Motor neuron (in vitro differentiated cells): ENCODE measurements around the gene ITGBL1. TPM values are rescaled to one million over a fixed set of nuclear protein-coding genes. Genes with fewer than 3 reads are reported as not detected.
A peak's percentile ranks its signal among the peaks of the same experiment; 100 is the strongest.

Experiments used
- ATAC-seq, 8 experiments: fragments of 200-7000 bp; cut with Tn5 transposase; replicated peaks in 6 of 8; 2 replicates each; pipeline ENCODE4 v1.8.0; 2021; ENCODE audit warnings: mild to moderate bottlenecking in 8 of 8, moderate library complexity in 8 of 8
- H3K27ac ChIP-seq, 2 donors: fragments of 250-450 bp; sonication (Bioruptor Pico); 2 replicates each; pipeline ENCODE4 v1.9.0; 2021; ENCODE audit warnings: antibody characterized with exemption in 2 of 2, mild to moderate bottlenecking in 2 of 2, moderate library complexity in 1 of 2
- H3K4me1 ChIP-seq, 2 donors: fragments of 250-450 bp; sonication (Bioruptor Pico); replicated peaks in 1 of 2; 2 replicates each; pipeline ENCODE4 v1.6.1; 2021; ENCODE audit warnings: antibody characterized with exemption in 2 of 2, mild to moderate bottlenecking in 2 of 2, moderate library complexity in 1 of 2
- H3K4me3 ChIP-seq, 5 donors: fragments of 250-450 bp; sonication (Bioruptor Pico); 2 replicates each; pipeline ENCODE4 v1.9.0; 2021; ENCODE audit warnings: antibody characterized with exemption in 5 of 5, mild to moderate bottlenecking in 5 of 5, moderate library complexity in 4 of 5
- WGBS, 10 experiments: fragments of 450-650 bp; shearing (Covaris generic); methylation state at CpG; one replicate each; pipeline ENCODE4 v1.0.0; 2022; 5-methylcytosine and 5-hydroxymethylcytosine counted together
- in situ Hi-C, 9 experiments: fragments of 400-800 bp; cut with MboI; loops; one replicate each; pipeline ENCODE4 v1.15.0; 2021; ENCODE audit warnings: low sequenced_read_pairs in 9 of 9, low pct_unique_long_range_greater_than_20kb in 2 of 9; ENCODE audit not compliant: unreplicated experiment in 9 of 9
- total RNA-seq, 8 experiments: library from RNA; unstranded; fragments of 300-600 nt; gene quantifications; 2 replicates each; pipeline versions ENCODE4 v1.2.3 to v1.2.4, GENCODE V29; 2022

ITGBL1 gene
- total RNA-seq, 8 experiments from 2014 or later = 3.2 to 187 (median 7.1) TPM; not detected in 4

DNA sequence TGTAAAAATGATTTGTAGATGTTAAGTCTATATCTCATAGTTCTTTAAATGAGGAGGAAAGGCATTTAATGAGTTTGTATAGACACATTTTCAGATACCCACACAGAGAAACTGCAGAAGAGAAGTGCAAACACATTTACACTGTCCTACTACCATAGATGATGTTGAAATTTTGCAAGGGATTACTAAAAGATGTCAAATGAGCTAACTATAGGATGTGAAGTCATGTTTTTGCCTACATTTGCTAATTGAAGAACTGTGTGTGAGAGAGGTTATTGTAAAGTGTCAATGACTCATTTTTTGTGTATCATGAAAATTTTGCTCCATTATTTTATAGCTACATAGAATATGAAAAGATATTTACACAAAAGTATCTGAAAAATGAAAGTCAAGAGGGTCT is 178.9 kb downstream of the ITGBL1 start:
- in situ Hi-C loops = no loop called here
- peak in 3 of 8 experiments; percentile 26 to 75 (median 63) for ATAC-seq
- Histone ChIP-seq H3K4me1 (no peaks in the 10 kb centered on the region), H3K4me3 (no peak overlapping the region), H3K27ac (no peak overlapping the region)

GRCh38 chr13:101634142-101634541 is 181.7 kb downstream of the ITGBL1 start:
- in situ Hi-C loops = no loop called here
- Histone ChIP-seq H3K27ac (no peak overlapping the region), H3K4me3 (no peak overlapping the region), H3K4me1 (no peaks in the 10 kb centered on the region)
- no peak for ATAC-seq
- WGBS, 10 experiments = 63 to 100% (median 86%) methylated on average over 1 to 2 of the region's 2 CpGs

- H3K27ac ChIP-seq = no peak overlapping the region
- 17 to 100% (median 80%) methylated on average over 1 of the region's 1 CpG; no CpG with 5 or more reads in 1 of the 10 experiments for WGBS, 10 experiments
- H3K4me3 ChIP-seq = no peak overlapping the region
- in situ Hi-C loops = no loop called here
- ATAC-seq = no peak
- no peaks in the 10 kb centered on the region for H3K4me1 ChIP-seq
Measured at GRCh38 chr13:101639711-101640110, 187.2 kb downstream of the ITGBL1 start.

DNA sequence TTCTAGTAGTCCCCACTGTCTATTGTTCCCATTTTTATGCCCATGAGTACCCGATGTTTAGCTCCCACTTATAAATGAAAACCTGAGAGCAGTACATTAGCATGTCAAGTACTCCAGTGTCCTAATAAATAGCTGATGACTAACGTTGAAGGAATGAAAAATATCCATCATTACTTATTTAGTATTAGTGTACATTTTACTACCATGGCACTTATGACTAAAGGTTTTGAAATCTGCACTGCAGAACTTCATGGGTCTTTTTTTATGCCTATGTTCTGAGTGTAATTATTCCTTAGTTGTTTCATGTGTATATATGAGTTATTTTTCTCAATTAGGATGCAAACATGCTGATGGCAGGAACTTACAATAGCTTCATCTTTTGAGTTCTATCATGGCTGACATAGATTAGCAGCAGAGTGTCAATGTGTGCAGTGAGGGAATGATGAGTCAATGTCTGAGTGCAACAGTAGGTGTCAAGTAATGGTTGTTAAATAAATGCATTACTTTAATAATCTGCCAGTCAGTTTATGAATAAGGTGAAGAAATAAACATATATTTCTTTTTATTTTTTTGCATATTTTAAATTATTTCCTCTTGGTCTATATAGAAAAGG is 188.4 kb downstream of the ITGBL1 start:
- peaks cover 3 to 5% of the 10 kb centered on the region in 2 donors for H3K4me1 ChIP-seq
- WGBS, 10 experiments = 0 to 83% (median 30%) methylated on average over 1 to 2 of the region's 2 CpGs; no CpG with 5 or more reads in 1 of the 10 experiments
- no peak overlapping the region for H3K27ac ChIP-seq
- in situ Hi-C loops = no loop called here
- H3K4me3 ChIP-seq = no peak overlapping the region
- peak in 6 of 8 experiments; percentile 36 to 64 (median 48) for ATAC-seq

- in situ Hi-C loops = no loop called here
- Histone ChIP-seq H3K4me3 (no peak overlapping the region), H3K4me1 (peaks cover 3 to 7% of the 10 kb centered on the region in 2 donors), H3K27ac (no peak overlapping the region)
- peak in 4 of 8 experiments; percentile 44 to 82 (median 70) for ATAC-seq
- WGBS, 10 experiments = 33 to 100% (median 88%) methylated on average over 1 of the region's 1 CpG; no CpG with 5 or more reads in 2 of the 10 experiments
Measured at GRCh38 chr13:101645871-101646270, 193.4 kb downstream of the ITGBL1 start.

- Histone ChIP-seq H3K4me1 (peaks cover 3 to 7% of the 10 kb centered on the region in 2 donors), H3K4me3 (no peak overlapping the region), H3K27ac (no peak overlapping the region)
- ATAC-seq = no peak
- WGBS, 10 experiments = 89 to 98% (median 93%) methylated on average over 1 to 5 of the region's 5 CpGs
- in situ Hi-C loops = no loop called here
Measured at GRCh38 chr13:101647760-101648159, 195.3 kb downstream of the ITGBL1 start.

DNA sequence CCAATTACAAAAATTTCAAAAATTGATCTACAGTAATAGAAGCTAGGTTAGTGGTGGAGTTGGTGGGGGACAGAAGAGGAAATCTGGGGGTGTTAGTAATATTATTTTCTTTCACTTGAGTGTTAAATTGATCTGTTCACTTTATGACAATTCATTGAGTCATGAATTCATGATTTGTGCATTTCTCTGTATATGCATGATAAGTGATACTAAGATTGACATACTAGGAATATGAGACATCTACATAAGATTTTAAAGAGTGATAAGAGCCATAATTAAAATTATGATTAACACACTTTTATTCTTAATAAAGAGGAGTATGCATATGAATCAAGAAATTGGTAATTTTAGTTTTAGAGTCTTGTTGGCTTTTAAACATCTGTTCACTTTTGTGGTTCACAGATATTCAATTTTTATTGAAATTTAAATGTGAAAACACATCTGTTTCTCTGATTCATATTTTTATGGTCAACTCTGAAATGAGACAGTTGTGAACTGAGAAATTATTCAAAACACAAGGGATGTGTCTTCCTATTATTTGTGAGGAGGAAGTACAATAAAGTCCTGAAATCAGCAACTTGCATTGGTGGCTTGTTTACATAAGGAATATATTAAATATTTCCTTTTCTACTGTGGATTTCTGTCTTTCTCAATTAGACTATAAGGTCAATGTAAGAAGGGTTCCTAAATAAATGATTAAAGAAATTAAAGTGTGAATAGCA is 196.5 kb downstream of the ITGBL1 start:
- H3K27ac ChIP-seq = no peak overlapping the region
- in situ Hi-C loops = no loop called here
- H3K4me1 ChIP-seq = peaks cover 3 to 7% of the 10 kb centered on the region in 2 donors
- peak in 1 of 8 experiments; percentile 13 for ATAC-seq
- no peak overlapping the region for H3K4me3 ChIP-seq

DNA sequence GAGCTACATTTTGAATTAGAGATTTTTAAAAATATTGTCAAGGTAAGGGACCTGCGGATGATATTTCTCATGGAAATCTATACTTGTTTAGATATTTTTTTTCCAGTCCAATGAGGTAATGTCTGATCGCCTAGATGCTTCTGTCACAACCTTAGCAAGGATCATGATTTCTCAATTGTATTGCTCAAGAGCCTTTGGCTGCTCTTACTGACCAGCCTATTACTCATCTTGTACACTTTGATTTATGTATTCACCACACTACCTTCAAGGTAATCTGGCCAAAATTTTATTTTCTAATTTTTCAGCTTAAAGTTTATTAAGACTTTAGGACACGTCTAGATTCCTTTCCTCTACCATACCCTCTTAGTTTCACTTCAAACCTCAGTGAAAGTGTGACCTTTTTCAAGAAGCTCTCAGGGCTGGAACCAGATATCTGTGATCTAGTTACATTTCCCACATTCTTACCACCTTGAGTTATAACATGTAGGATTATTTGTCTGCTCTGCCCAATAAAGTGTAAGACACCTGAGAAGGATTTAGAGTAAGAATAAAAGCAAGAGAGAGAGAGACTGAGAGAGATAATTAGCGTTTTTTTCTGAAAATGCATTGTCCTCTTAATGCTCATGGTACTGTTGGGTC is 197.1 kb downstream of the ITGBL1 start:
- Histone ChIP-seq H3K4me3 (no peak overlapping the region), H3K27ac (no peak overlapping the region), H3K4me1 (peaks cover 3 to 7% of the 10 kb centered on the region in 2 donors)
- WGBS, 10 experiments = 20 to 89% (median 64%) methylated on average over 1 to 4 of the region's 4 CpGs
- in situ Hi-C loops = no loop called here
- peak in 3 of 8 experiments; percentile 11 to 96 (median 82) for ATAC-seq

GRCh38 chr13:101654883-101655282 is 202.4 kb downstream of the ITGBL1 start:
- Histone ChIP-seq H3K27ac (no peak overlapping the region), H3K4me3 (no peak overlapping the region), H3K4me1 (no peaks in the 10 kb centered on the region)
- in situ Hi-C loops = no loop called here
- WGBS, 10 experiments = 63 to 100% (median 79%) methylated on average over 1 to 4 of the region's 4 CpGs; no CpG with 5 or more reads in 1 of the 10 experiments
- peak in 1 of 8 experiments; percentile 17 for ATAC-seq

DNA sequence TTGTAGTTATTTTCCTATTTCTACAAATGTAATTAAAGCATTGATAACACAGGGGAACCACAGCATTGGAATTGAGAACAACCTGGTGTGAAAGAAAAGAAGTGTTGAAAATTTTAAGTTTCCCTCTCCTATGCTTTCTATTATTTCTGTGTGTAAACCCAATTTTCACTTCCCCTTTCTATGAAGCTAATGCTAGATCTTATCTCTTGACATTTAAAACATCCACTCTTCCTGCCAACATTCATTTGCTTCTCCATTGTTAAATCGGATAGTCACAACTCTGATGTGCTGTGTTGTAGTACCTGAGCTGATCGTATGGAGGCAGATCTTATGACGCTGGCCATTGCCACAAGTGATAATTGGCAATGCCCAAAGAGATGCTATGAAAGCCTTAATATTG is 203.0 kb downstream of the ITGBL1 start:
- in situ Hi-C loops = no loop called here
- H3K4me3 ChIP-seq = no peak overlapping the region
- H3K4me1 ChIP-seq = no peaks in the 10 kb centered on the region
- H3K27ac ChIP-seq = no peak overlapping the region
- no peak for ATAC-seq
- 72 to 100% (median 93%) methylated on average over 1 to 3 of the region's 3 CpGs; no CpG with 5 or more reads in 1 of the 10 experiments for WGBS, 10 experiments

- ATAC-seq = no peak
- Histone ChIP-seq H3K4me3 (no peak overlapping the region), H3K4me1 (no peaks in the 10 kb centered on the region), H3K27ac (no peak overlapping the region)
- 50 to 100% (median 83%) methylated on average over 1 to 2 of the region's 2 CpGs; no CpG with 5 or more reads in 1 of the 10 experiments for WGBS, 10 experiments
- in situ Hi-C loops = no loop called here
Measured at GRCh38 chr13:101660711-101661110, 208.2 kb downstream of the ITGBL1 start.

DNA sequence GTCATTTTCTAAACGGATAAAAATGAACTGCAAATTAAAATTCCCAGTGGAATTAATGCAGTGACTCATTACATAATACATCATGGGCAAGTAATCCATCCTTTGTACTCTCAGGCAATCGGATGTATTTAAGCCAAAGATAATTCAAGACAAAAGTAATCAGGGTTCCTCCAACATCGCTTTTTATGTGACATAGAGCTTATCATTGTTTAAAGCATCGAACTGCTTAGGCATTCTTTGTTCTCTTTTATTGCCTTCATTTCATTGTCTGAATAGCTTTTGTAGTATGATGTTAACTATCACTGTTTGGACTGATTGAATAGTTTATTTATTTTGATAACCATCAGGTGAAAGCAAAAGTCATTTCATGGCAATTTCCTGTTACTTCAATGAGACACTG is 209.4 kb downstream of the ITGBL1 start:
- Histone ChIP-seq H3K4me3 (no peak overlapping the region), H3K27ac (no peak overlapping the region), H3K4me1 (no peaks in the 10 kb centered on the region)
- peak in 2 of 8 experiments; percentile 25 to 39 for ATAC-seq
- in situ Hi-C loops = no loop called here
- 22 to 83% (median 56%) methylated on average over 1 to 4 of the region's 4 CpGs for WGBS, 10 experiments

DNA sequence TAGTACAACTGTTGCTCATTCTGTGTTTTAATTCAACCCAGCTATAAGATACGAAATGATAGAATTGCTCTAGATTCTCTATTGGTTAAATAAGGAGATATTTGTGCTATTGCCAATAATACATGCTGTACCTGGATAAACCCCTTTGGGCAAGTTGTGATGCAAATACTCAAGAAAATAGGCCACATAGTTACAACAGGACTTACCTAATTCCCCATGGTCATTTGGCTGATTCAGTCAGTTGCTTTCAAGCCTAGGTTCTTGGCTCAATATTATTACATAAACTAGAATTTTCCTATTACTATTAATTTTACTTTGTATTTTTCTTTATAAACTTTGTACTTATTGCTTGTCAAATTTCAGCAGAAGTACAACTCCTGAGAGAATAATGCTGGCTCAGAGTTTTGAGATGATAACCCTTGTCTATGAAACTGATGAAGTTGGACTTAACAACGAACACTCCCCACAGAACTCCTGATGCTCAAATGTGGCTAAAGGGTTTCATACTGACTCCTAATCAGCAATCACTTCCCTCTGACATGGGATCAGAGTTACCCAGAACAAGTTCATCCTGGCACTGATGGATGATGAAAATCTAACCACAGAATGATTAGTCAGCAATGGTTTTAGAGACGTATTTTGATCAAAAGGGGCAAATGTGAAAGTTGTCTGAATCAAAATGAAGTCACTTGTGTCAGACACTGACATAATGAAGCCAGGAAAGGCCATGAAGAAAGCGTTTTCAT is 221.1 kb downstream of the ITGBL1 start:
- Histone ChIP-seq H3K4me1 (no peaks in the 10 kb centered on the region), H3K27ac (no peak overlapping the region), H3K4me3 (no peak overlapping the region)
- in situ Hi-C loops = no loop called here
- 49 to 100% (median 77%) methylated on average over 1 to 4 of the region's 4 CpGs; no CpG with 5 or more reads in 2 of the 10 experiments for WGBS, 10 experiments
- no peak for ATAC-seq
